Activated T-helper 17 cell treated with anti-CD3 and anti-CD28 coated beads, Interleukin-2, amount 50 U/mL, for 72 hours (primary cell): Measurements from ENCODE around the gene SLC39A12. TPM values are rescaled to one million over a fixed set of nuclear protein-coding genes. Genes with fewer than 3 reads are reported as not detected.
"Not testable (repeated sequence)": the region's sequence is repeated elsewhere in the genome, so short reads cannot be mapped to it uniquely, and the experiment has no call there.

Experiments
- ATAC-seq: fragments of 150-1000 bp; cut with Tn5 transposase; replicated peaks from 2 replicates; pipeline ENCODE4 v1.10.0; 2021; ENCODE audit warnings: mild to moderate bottlenecking, moderate library complexity
- H3K27ac Mint-ChIP-seq: one replicate; pipeline ENCODE4 v1.8.0; 2022; ENCODE audit warnings: mixed read lengths
- H3K27me3 Mint-ChIP-seq: one replicate; pipeline ENCODE4 v1.8.0; 2022; ENCODE audit warnings: mixed read lengths
- H3K36me3 Mint-ChIP-seq: one replicate; pipeline ENCODE4 v1.8.0; 2022; ENCODE audit warnings: low read depth, mild to moderate bottlenecking, mixed read lengths
- H3K4me1 Mint-ChIP-seq: one replicate; pipeline ENCODE4 v1.8.0; 2022; ENCODE audit warnings: mixed read lengths
- H3K4me3 Mint-ChIP-seq: one replicate; pipeline ENCODE4 v1.8.0; 2022; ENCODE audit warnings: mild to moderate bottlenecking, mixed read lengths
- H3K9me3 Mint-ChIP-seq: one replicate; pipeline ENCODE4 v1.8.0; 2022; ENCODE audit warnings: mixed read lengths
- total RNA-seq, 2 donors: library from RNA; stranded (reverse); gene quantifications; one replicate each; pipeline ENCODE4 v1.2.3, GENCODE V29; 2022

SLC39A12 gene
- total RNA-seq, 2 donors from 2014 or later, result not detected

- H3K36me3 Mint-ChIP-seq, H3K4me1 Mint-ChIP-seq, H3K4me3 Mint-ChIP-seq, H3K27me3 Mint-ChIP-seq, ATAC-seq, H3K9me3 Mint-ChIP-seq, H3K27ac Mint-ChIP-seq: not testable (repeated sequence)
Measured at GRCh38 chr10:17950269-17950668, 1.4 kb upstream of the SLC39A12 start.

- ATAC-seq, result no peak
- peaks cover 7% of the 10 kb centered on the region for H3K27me3 Mint-ChIP-seq
- H3K4me1 Mint-ChIP-seq, result no peaks in the 10 kb centered on the region
- no peaks in the 10 kb centered on the region for H3K9me3 Mint-ChIP-seq
- H3K36me3 Mint-ChIP-seq, result no peaks in the 10 kb centered on the region
- no peak overlapping the region for H3K4me3 Mint-ChIP-seq
- no peak overlapping the region for H3K27ac Mint-ChIP-seq
Measured at GRCh38 chr10:17950726-17951125, 992 bp upstream of the SLC39A12 start.

- H3K27me3 Mint-ChIP-seq, result not testable (repeated sequence)
Measured at GRCh38 chr10:17954372-17954771, 2.7 kb downstream of the SLC39A12 start.

GRCh38 chr10:17954861-17955260 is 3.1 kb downstream of the SLC39A12 start:
- ATAC-seq, result no peak
- Mint-ChIP-seq H3K4me1 (no peaks in the 10 kb centered on the region), H3K4me3 (no peak overlapping the region), H3K9me3 (no peaks in the 10 kb centered on the region), H3K27ac (no peak overlapping the region), H3K36me3 (no peaks in the 10 kb centered on the region), H3K27me3 (peaks cover 7% of the 10 kb centered on the region)

More at GRCh38 chr10:17954372-17954771, 2.7 kb downstream of the SLC39A12 start:
- ATAC-seq, H3K4me1 Mint-ChIP-seq, H3K9me3 Mint-ChIP-seq, H3K36me3 Mint-ChIP-seq, H3K27ac Mint-ChIP-seq, H3K4me3 Mint-ChIP-seq: not testable (repeated sequence)

- no peaks in the 10 kb centered on the region for H3K36me3 Mint-ChIP-seq
- peaks cover 7% of the 10 kb centered on the region for H3K9me3 Mint-ChIP-seq
- no peak for ATAC-seq
- peaks cover 15% of the 10 kb centered on the region for H3K27me3 Mint-ChIP-seq
- no peak overlapping the region for H3K27ac Mint-ChIP-seq
- H3K4me3 Mint-ChIP-seq, result no peak overlapping the region
- no peaks in the 10 kb centered on the region for H3K4me1 Mint-ChIP-seq
Measured at GRCh38 chr10:17958049-17958448, 6.3 kb downstream of the SLC39A12 start.

- Mint-ChIP-seq H3K4me1 (no peaks in the 10 kb centered on the region), H3K27ac (no peak overlapping the region), H3K4me3 (no peak overlapping the region), H3K27me3 (peaks cover 15% of the 10 kb centered on the region), H3K9me3 (peaks cover 7% of the 10 kb centered on the region), H3K36me3 (no peaks in the 10 kb centered on the region)
- no peak for ATAC-seq
Measured at GRCh38 chr10:17959870-17960269, 8.2 kb downstream of the SLC39A12 start.

- ATAC-seq, result no peak
- Mint-ChIP-seq H3K27ac (no peak overlapping the region), H3K36me3 (no peaks in the 10 kb centered on the region), H3K27me3 (peaks cover 15% of the 10 kb centered on the region), H3K4me3 (no peak overlapping the region), H3K9me3 (peaks cover 7% of the 10 kb centered on the region), H3K4me1 (no peaks in the 10 kb centered on the region)
Measured at GRCh38 chr10:17961551-17962422, 10.1 kb downstream of the SLC39A12 start.

- Mint-ChIP-seq H3K36me3 (no peaks in the 10 kb centered on the region), H3K4me1 (no peaks in the 10 kb centered on the region), H3K27ac (no peak overlapping the region), H3K27me3 (peaks cover 10% of the 10 kb centered on the region), H3K4me3 (no peak overlapping the region), H3K9me3 (peaks cover 10% of the 10 kb centered on the region)
- ATAC-seq, result no peak
Measured at GRCh38 chr10:17963431-17963830, 11.7 kb downstream of the SLC39A12 start.

GRCh38 chr10:17965649-17966235 is 14.0 kb downstream of the SLC39A12 start:
- no peak overlapping the region for H3K4me3 Mint-ChIP-seq
- H3K9me3 Mint-ChIP-seq, result peaks cover 14% of the 10 kb centered on the region
- no peaks in the 10 kb centered on the region for H3K4me1 Mint-ChIP-seq

GRCh38 chr10:17974505-17974904 is 22.8 kb downstream of the SLC39A12 start:
- Mint-ChIP-seq H3K9me3 (peaks cover 5% of the 10 kb centered on the region), H3K4me3 (no peak overlapping the region), H3K4me1 (no peaks in the 10 kb centered on the region), H3K27me3 (peaks cover 12% of the 10 kb centered on the region), H3K27ac (no peak overlapping the region), H3K36me3 (no peaks in the 10 kb centered on the region)
- no peak for ATAC-seq

More at GRCh38 chr10:17965649-17966235, 14.0 kb downstream of the SLC39A12 start:
- Mint-ChIP-seq H3K27ac (no peak overlapping the region), H3K36me3 (no peaks in the 10 kb centered on the region), H3K27me3 (peaks cover 4% of the 10 kb centered on the region)
- ATAC-seq, result no peak

GRCh38 chr10:17980846-17981565 is 29.3 kb downstream of the SLC39A12 start:
- Mint-ChIP-seq H3K9me3 (no peaks in the 10 kb centered on the region), H3K27me3 (peaks cover 14% of the 10 kb centered on the region), H3K27ac (no peak overlapping the region), H3K4me3 (no peak overlapping the region), H3K36me3 (no peaks in the 10 kb centered on the region), H3K4me1 (no peaks in the 10 kb centered on the region)
- ATAC-seq, result no peak

- Mint-ChIP-seq H3K36me3 (no peaks in the 10 kb centered on the region), H3K4me3 (no peak overlapping the region), H3K27me3 (peaks cover 14% of the 10 kb centered on the region), H3K4me1 (no peaks in the 10 kb centered on the region), H3K27ac (no peak overlapping the region), H3K9me3 (no peaks in the 10 kb centered on the region)
- ATAC-seq, result no peak
Measured at GRCh38 chr10:17981766-17982380, 30.2 kb downstream of the SLC39A12 start.

- Mint-ChIP-seq H3K27me3 (peaks cover 5% of the 10 kb centered on the region), H3K36me3 (no peaks in the 10 kb centered on the region), H3K4me3 (no peak overlapping the region), H3K27ac (no peak overlapping the region), H3K4me1 (no peaks in the 10 kb centered on the region), H3K9me3 (peaks cover 4% of the 10 kb centered on the region)
- no peak for ATAC-seq
Measured at GRCh38 chr10:17984056-17984455, 32.3 kb downstream of the SLC39A12 start.

- H3K4me3 Mint-ChIP-seq, result no peak overlapping the region
- no peak overlapping the region for H3K27ac Mint-ChIP-seq
- H3K27me3 Mint-ChIP-seq, result peaks cover 5% of the 10 kb centered on the region
- H3K9me3 Mint-ChIP-seq, result peaks cover 4% of the 10 kb centered on the region
- H3K36me3 Mint-ChIP-seq, result no peaks in the 10 kb centered on the region
- no peaks in the 10 kb centered on the region for H3K4me1 Mint-ChIP-seq
- no peak for ATAC-seq
Measured at GRCh38 chr10:17984563-17984962, 32.8 kb downstream of the SLC39A12 start.
